Right atrium auricular region (tissue), 2 donors: ENCODE results near the gene PRRT2. TPM values are rescaled to one million over a fixed set of nuclear protein-coding genes. Genes with fewer than 3 reads are reported as not detected.
"Not testable (repeated sequence)": the region's sequence is repeated elsewhere in the genome, so short reads cannot be mapped to it uniquely, and the experiment has no call there.

Experiments
- DNase-seq: peaks from one replicate; pipeline ENCODE4 v3.0.0-alpha.2; 2019; ENCODE audit warnings: low spot score
- H3K27ac ChIP-seq, 2 donors: fragments of 200-600 bp; sonication (generic); 1 replicate in 1 of 2; 2 replicates in 1 of 2; pipeline ENCODE4 v1.5.1; 2016 to 2019
- H3K27me3 ChIP-seq, 2 donors: fragments of 200-600 bp; sonication (generic); one replicate each; pipeline versions ENCODE4 v1.5.1 to v1.6.0; 2017 to 2019
- H3K36me3 ChIP-seq: fragments of 200-600 bp; sonication (generic); one replicate; pipeline ENCODE4 v1.5.1; 2016
- H3K4me1 ChIP-seq, 2 donors: fragments of 200-600 bp; sonication (generic); one replicate each; pipeline versions ENCODE4 v1.5.1 to v1.6.0; 2017 to 2019
- H3K4me3 ChIP-seq, 2 donors: fragments of 200-600 bp; sonication (generic); 1 replicate in 1 of 2; 2 replicates in 1 of 2; pipeline ENCODE4 v1.5.1; 2017 to 2019; ENCODE audit warnings: mild to moderate bottlenecking in 1 of 2, moderate library complexity in 1 of 2
- H3K9me3 ChIP-seq, 2 donors: fragments of 200-600 bp; sonication (generic); one replicate each; pipeline ENCODE4 v1.5.1; 2019
- total RNA-seq, 2 donors: library from RNA; depleted of rRNA; stranded (reverse); fragments of >200 nt; gene quantifications; one replicate each; pipeline ENCODE4 v1.1.0, GENCODE V29; 2016
- TF ChIP-seq, protein P1 (sequence below), 2 donors: fragments of 200-600 bp; sonication (generic); IDR thresholded peaks; one replicate each; pipeline ENCODE4 v1.5.1; 2019; ENCODE audit warnings: antibody characterized with exemption in 2 of 2

The PRRT2 gene
- total RNA-seq, 2 donors from 2014 or later = 0.51 to 0.52 TPM

DNA sequence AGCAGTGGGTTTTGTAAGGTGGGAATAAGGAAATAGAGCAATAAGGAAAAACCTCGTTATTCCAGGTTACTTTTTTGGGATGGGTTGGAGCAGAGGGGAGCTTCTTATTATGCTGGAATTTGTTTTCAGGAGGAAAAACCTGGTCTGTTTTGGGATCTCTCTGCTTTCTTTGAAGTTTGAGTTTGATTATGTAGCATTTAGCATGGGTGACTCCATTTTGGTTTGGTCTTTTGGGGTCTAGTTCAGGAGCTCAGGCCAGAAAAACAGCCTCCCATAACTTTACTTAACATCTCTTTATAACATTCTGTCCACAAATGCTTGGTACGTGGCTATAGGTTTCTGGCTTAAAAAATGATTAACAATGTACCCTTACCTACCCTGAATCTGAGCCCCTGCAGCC lies 42.5 kb upstream of the PRRT2 start:
- Histone ChIP-seq H3K36me3 (no peaks in the 10 kb centered on the region), H3K4me3 (no peak overlapping the region), H3K4me1 (no peaks in the 10 kb centered on the region), H3K9me3 (no peaks in the 10 kb centered on the region), H3K27ac (no peak overlapping the region), H3K27me3 (no peaks in the 10 kb centered on the region)
- DNase-seq = no peak
- TF ChIP-seq, protein P1, sequence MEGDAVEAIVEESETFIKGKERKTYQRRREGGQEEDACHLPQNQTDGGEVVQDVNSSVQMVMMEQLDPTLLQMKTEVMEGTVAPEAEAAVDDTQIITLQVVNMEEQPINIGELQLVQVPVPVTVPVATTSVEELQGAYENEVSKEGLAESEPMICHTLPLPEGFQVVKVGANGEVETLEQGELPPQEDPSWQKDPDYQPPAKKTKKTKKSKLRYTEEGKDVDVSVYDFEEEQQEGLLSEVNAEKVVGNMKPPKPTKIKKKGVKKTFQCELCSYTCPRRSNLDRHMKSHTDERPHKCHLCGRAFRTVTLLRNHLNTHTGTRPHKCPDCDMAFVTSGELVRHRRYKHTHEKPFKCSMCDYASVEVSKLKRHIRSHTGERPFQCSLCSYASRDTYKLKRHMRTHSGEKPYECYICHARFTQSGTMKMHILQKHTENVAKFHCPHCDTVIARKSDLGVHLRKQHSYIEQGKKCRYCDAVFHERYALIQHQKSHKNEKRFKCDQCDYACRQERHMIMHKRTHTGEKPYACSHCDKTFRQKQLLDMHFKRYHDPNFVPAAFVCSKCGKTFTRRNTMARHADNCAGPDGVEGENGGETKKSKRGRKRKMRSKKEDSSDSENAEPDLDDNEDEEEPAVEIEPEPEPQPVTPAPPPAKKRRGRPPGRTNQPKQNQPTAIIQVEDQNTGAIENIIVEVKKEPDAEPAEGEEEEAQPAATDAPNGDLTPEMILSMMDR (IDR thresholded peaks at IDR 0.05) = no peak

DNA sequence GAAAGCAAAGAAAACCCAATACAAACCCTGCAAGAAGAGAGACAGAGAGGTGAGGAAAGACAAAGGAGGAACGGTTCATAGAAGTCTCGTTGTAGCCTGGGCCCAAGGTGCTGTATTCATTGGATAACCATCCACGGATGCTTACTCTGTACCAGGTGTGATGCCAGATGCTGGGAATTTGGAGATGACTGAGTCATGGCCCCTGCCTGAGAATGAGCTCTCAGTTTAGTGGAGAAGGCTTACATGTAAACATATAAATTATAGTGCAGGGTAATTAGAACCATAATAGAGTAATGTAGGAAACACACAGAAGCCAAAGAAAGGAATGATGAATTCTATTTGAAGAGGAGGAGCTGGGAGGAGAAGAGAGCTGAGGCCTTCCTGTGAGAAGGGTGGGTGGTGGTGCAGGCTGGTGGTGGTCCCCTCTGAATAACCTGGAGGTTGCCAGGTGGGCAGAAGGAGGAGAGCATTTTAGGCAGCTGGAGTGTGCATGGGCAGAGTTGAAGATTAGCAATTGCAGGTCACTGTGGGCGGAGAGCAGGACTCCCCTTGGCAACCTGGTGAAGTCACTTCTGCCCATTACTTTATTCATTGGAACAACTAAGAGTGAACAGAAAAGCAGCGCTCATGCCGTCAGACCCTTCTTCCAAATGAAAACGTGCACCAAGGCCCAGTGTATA lies 41.6 kb upstream of the PRRT2 start:
- Histone ChIP-seq H3K4me3 (no peak overlapping the region), H3K27me3 (no peaks in the 10 kb centered on the region)

DNA sequence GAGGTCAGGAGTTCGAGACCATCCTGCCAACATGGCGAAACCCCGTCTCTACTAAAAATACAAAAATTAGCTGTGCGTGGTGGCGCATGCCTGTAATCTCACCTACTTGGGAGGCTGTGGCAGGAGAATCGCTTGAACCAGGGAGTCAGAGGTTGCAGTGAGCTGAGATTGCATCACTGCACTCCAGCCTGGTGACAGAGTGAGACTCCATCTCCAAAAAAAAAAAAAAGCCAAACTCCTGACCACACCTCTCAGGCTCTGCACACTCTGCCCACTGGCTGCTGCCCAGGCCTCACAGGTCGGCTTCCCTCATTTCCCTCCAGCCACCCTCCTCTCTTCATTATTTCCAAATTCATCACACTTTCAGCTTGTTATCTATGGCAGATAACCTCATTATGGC lies 39.7 kb upstream of the PRRT2 start:
- H3K4me3 ChIP-seq, H3K27ac ChIP-seq, H3K4me1 ChIP-seq, DNase-seq, H3K36me3 ChIP-seq, H3K9me3 ChIP-seq, H3K27me3 ChIP-seq: not testable (repeated sequence)

More for the DNA sequence above, 41.6 kb upstream of the PRRT2 start:
- no peak overlapping the region for H3K27ac ChIP-seq
- no peaks in the 10 kb centered on the region for H3K4me1 ChIP-seq
- DNase-seq = no peak
- no peaks in the 10 kb centered on the region for H3K9me3 ChIP-seq
- TF ChIP-seq, protein P1 (IDR thresholded peaks at IDR 0.05) = no peak
- no peaks in the 10 kb centered on the region for H3K36me3 ChIP-seq

DNA sequence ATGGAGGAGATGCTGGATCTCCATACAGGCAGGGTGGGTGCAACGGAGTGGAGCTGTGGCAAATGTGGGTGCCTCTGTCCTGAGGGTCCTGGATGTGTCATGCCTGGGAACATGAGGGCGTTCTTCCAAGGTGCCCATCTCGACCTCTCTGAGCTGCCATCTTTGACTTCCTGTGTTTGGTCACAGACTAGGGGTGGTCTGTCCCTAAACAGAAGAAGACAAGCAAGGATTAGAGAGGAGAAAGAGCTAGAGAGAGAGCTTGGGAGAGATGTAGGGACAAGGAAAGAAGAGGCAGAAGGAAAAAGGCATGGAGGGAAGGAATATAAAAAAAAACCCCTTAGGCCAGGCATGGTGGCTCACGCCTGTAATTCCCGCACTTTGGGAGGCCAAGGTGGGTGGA lies 37.3 kb upstream of the PRRT2 start:
- H3K4me1 ChIP-seq = no peaks in the 10 kb centered on the region
- H3K36me3 ChIP-seq = no peaks in the 10 kb centered on the region
- no peak for DNase-seq
- no peaks in the 10 kb centered on the region for H3K9me3 ChIP-seq
- H3K27ac ChIP-seq = no peak overlapping the region
- no peaks in the 10 kb centered on the region for H3K27me3 ChIP-seq
- H3K4me3 ChIP-seq = no peak overlapping the region
- TF ChIP-seq, protein P1 (IDR thresholded peaks at IDR 0.05) = no peak

DNA sequence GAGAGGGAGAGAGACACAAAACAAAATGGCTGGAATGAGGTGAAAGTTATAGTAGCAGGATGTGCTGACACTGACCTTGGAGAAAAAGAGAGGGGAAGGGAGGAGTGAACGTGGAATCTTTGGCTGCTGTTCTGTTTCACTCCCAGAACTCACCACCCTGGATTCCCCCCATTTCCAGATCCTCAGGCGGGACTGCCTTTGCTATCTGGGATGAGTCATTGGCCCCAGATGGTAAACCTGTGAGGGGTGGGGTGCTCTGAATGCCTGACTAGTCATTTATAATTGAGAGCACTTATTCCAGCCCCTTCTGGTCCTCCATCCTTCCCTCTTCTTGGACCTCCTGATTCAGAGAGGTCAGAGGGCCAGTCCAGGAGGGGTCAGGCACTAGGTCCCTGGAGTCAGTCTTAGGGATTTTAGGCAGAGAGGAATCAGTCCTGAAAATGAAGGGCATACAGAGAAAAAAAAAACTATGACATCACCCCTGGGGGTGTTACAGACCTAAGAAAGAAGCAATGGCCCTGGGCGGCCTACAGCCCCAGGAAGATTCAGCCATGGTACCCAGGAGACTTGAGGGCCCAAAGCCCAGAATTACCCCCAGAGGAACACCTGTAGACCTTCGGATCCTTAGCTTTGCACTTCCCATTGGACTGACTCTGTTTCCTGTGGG lies 36.1 kb upstream of the PRRT2 start:
- H3K4me1 ChIP-seq = no peaks in the 10 kb centered on the region
- TF ChIP-seq, protein P1 (IDR thresholded peaks at IDR 0.05) = no peak
- H3K9me3 ChIP-seq = no peaks in the 10 kb centered on the region

DNA sequence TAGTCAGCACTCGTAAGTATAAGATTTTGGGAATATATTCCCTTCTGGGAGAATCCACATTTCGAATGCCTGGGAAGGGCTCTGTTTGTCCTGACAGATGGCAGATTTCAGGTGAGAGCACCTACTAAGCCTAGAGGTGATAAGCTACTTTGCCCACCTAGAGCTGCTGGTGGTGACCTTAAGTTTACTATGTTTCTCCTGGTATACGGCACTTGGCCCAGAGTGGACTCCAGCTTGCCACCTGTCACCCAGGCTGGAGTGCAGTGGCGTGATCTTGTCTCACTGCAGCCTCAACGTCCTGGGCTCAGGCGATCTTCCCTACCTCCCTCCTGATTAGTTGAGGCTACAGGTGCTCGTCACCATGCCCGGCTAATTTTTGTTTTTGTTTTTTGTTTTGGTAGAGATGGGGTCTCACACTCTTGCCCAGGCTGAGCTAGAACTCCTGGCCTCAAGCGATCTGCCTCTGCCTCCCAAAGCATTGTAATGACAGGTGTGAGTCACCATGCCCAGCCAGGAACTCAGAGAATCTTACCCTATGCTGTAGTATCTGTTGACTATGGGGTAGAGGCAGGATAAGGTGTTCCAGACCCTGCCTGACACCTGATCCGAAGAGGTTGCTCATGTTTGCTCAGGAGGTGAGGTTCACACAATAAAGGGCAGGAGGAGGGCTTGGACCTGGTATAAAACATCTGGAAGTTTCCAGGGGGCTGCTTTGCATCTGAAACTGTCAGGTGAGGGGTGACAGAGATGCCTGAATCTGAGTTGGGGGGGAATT lies 34.2 kb upstream of the PRRT2 start, which contains the start of gene ZG16:
ZG16 (plus strand) TSS at position 681 of the 775 bp plus-strand sequence. CDS start 1,011 bp downstream, outside the sequence.
- TF ChIP-seq, protein P1 (IDR thresholded peaks at IDR 0.05) = no peak
- no peaks in the 10 kb centered on the region for H3K4me1 ChIP-seq
- no peaks in the 10 kb centered on the region for H3K27me3 ChIP-seq
- H3K9me3 ChIP-seq = no peaks in the 10 kb centered on the region
- H3K4me3 ChIP-seq = no peak within 1 kb of the TSS
- H3K36me3 ChIP-seq = no peaks in the 10 kb centered on the region
- no peak within 1 kb of the TSS for H3K27ac ChIP-seq
- no peak for DNase-seq

More for the DNA sequence above, 36.1 kb upstream of the PRRT2 start:
- no peak for DNase-seq
- Histone ChIP-seq H3K4me3 (no peak overlapping the region), H3K36me3 (no peaks in the 10 kb centered on the region), H3K27ac (no peak overlapping the region), H3K27me3 (no peaks in the 10 kb centered on the region)
